ENCODE data around the gene DGAT2.
A peak's percentile ranks its signal among the peaks of the same experiment; 100 is the strongest.

The DGAT2 gene

DNA sequence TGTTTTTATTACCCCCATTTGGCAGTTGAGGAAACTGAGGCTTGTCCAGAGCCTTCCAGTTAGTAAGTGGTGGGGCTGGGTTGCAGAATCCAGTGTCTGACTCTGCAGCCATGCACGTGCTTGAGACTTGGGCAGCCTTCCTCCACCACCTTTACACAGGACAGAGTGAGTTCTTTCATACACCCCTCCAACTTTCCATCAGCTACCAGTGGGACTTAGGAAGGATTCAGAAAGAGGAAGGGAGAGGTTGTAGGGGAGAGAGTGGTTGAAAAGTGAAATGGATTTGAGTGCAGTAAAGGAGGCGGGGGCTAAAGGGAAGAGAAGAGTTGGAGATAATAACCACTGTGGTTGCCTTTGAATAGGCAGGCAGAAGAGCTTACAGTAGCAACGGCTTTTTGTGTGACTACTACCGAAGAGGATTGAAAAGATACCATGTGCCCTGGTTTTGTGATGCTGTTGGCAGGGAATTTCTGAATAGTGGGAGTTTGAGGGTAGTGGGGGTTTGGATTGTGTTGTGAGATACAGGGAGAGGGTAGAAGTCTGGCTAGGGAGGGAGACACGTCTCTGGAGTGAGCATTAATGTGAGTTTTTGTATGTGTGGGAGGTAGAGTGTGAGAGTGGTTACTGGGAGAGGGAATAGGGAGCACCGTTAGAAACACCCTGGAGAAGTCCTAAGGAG, 48.1 kb downstream of the DGAT2 start:
- H3K4me2 ChIP-seq (ENCODE audit: low read length), result peak overlapping the region; percentile 97
- peaks cover 12% of the 10 kb centered on the region for H3K79me1 ChIP-seq (ENCODE audit: low read length)
- no peaks in the 10 kb centered on the region for H3K36me3 ChIP-seq (ENCODE audit: control insufficient read depth in 1 of 2, insufficient read depth in 2 of 2, low read length in 2 of 2)
- no peak overlapping the region for H4K91ac ChIP-seq (ENCODE audit: low read depth, low read length)
- peak overlapping the region; percentile 46 for H3K18ac ChIP-seq (ENCODE audit: low read length)
- peak overlapping the region; percentile 17 for H2AFZ ChIP-seq (ENCODE audit: insufficient read depth, low read length, poor library complexity)
- no peak overlapping the region for H3K14ac ChIP-seq (ENCODE audit: low read length)
- H2BK120ac ChIP-seq (ENCODE audit: insufficient read depth, low read length, poor library complexity), result no peak overlapping the region
- H3K27ac ChIP-seq (ENCODE audit: low read depth, low read length), result no peak overlapping the region
- DNase-seq, result no peak
- peak overlapping the region; percentile 17 for H2BK12ac ChIP-seq (ENCODE audit: low read length)
- H3K9ac ChIP-seq (ENCODE audit: low read length), result no peak overlapping the region
- H3K9me3 ChIP-seq (ENCODE audit: insufficient read depth, low read depth, low read length), result no peaks in the 10 kb centered on the region
- no peak overlapping the region for H3K4me3 ChIP-seq (ENCODE audit: low read depth, low read length)
- H4K8ac ChIP-seq (ENCODE audit: low read depth, low read length), result no peak overlapping the region
- no peak overlapping the region for H2AK5ac ChIP-seq (ENCODE audit: low read length)
- no peak overlapping the region for H4K12ac ChIP-seq (ENCODE audit: low read depth, low read length)
- no peak overlapping the region for H2BK5ac ChIP-seq (ENCODE audit: low read depth, low read length, poor library complexity)
- peak overlapping the region; percentile 40 for H3K4ac ChIP-seq (ENCODE audit: low read depth, low read length)
- peaks cover 14 to 19% of the 10 kb centered on the region in 2 experiments for H3K4me1 ChIP-seq (ENCODE audit: control insufficient read depth in 1 of 2, insufficient read depth in 2 of 2, low read length in 2 of 2)
- peaks cover 12% of the 10 kb centered on the region for H3K79me2 ChIP-seq (ENCODE audit: control insufficient read depth, insufficient read depth, low read length, poor library complexity)
- WGBS (ENCODE audit: extremely low coverage, insufficient coverage, insufficient read length), result 100% methylated on average over 2 of the region's 6 CpGs
- no peaks in the 10 kb centered on the region for H3K27me3 ChIP-seq (ENCODE audit: insufficient read depth, low read length)
- no peak overlapping the region for H3K23ac ChIP-seq (ENCODE audit: low read length)

DNA sequence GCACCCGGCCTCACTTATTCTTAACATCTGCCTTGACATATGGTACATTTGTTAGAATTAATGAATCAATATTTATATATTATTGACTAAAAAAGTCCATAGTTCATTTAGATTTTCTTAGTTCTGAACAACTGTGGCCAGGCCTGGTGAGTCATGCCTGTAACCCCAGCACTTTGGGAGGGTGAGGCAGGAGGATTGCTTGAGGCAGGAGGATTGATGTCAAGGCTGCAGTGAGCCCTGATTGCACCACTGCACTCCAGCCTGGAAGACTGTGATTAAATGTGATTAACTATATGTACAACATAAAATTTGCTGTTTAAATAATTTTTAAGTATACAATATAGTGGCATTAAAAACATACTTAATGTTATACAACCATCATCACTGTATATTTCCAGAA, 52.1 kb downstream of the DGAT2 start:
- Histone ChIP-seq H4K12ac (ENCODE audit: low read depth, low read length) (no peak overlapping the region), H3K4ac (ENCODE audit: low read depth, low read length) (no peak overlapping the region), H3K36me3 (ENCODE audit: control insufficient read depth in 1 of 2, insufficient read depth in 2 of 2, low read length in 2 of 2) (peaks cover 0 to 1% of the 10 kb centered on the region in 2 experiments), H3K79me1 (ENCODE audit: low read length) (peaks cover 1% of the 10 kb centered on the region), H3K9ac (ENCODE audit: low read length) (no peak overlapping the region), H3K9me3 (ENCODE audit: insufficient read depth, low read depth, low read length) (no peaks in the 10 kb centered on the region), H2AK5ac (ENCODE audit: low read length) (no peak overlapping the region), H4K8ac (ENCODE audit: low read depth, low read length) (no peak overlapping the region), H3K79me2 (ENCODE audit: control insufficient read depth, insufficient read depth, low read length, poor library complexity) (peaks cover 3% of the 10 kb centered on the region), H4K91ac (ENCODE audit: low read depth, low read length) (no peak overlapping the region), H3K4me3 (ENCODE audit: low read depth, low read length) (no peak overlapping the region), H3K27ac (ENCODE audit: low read depth, low read length) (no peak overlapping the region), H2AFZ (ENCODE audit: insufficient read depth, low read length, poor library complexity) (no peak overlapping the region), H2BK12ac (ENCODE audit: low read length) (no peak overlapping the region), H3K27me3 (ENCODE audit: insufficient read depth, low read length) (no peaks in the 10 kb centered on the region), H2BK5ac (ENCODE audit: low read depth, low read length, poor library complexity) (no peak overlapping the region), H3K4me1 (ENCODE audit: control insufficient read depth in 1 of 2, insufficient read depth in 2 of 2, low read length in 2 of 2) (peaks cover 6 to 7% of the 10 kb centered on the region in 2 experiments), H3K23ac (ENCODE audit: low read length) (no peak overlapping the region), H2BK120ac (ENCODE audit: insufficient read depth, low read length, poor library complexity) (no peak overlapping the region), H3K14ac (ENCODE audit: low read length) (no peak overlapping the region), H3K4me2 (ENCODE audit: low read length) (no peak overlapping the region), H3K18ac (ENCODE audit: low read length) (no peak overlapping the region)
- no CpG with 5 or more reads among the region's 1 CpG for WGBS (ENCODE audit: extremely low coverage, insufficient coverage, insufficient read length)
- no peak for DNase-seq

DNA sequence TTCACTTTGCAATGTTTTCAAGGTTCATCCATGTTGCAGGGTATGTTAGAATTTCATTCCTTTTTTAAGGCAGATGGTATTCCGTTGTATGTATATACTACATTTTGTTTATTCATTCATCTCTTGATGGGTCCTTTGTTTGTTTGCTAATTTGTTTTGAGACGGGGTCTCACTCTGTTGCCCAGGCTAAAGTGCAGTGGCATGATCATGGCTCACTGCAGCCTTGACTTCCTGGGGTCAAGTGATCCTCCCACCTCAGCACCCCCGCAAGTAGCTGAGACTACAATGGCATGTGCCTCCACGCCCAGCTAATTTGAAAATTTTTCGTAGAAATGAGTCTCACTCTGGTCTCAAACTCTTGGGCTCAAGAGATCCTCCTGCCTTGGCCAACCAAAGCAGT, 52.6 kb downstream of the DGAT2 start:
- no peak overlapping the region for H2AK5ac ChIP-seq (ENCODE audit: low read length)
- peaks cover 2% of the 10 kb centered on the region for H3K79me2 ChIP-seq (ENCODE audit: control insufficient read depth, insufficient read depth, low read length, poor library complexity)
- H2BK120ac ChIP-seq (ENCODE audit: insufficient read depth, low read length, poor library complexity), result no peak overlapping the region
- no peak overlapping the region for H3K4ac ChIP-seq (ENCODE audit: low read depth, low read length)
- no peaks in the 10 kb centered on the region for H3K27me3 ChIP-seq (ENCODE audit: insufficient read depth, low read length)
- no peak overlapping the region for H3K4me2 ChIP-seq (ENCODE audit: low read length)
- no peak overlapping the region for H2BK5ac ChIP-seq (ENCODE audit: low read depth, low read length, poor library complexity)
- H4K8ac ChIP-seq (ENCODE audit: low read depth, low read length), result no peak overlapping the region
- no peak overlapping the region for H3K23ac ChIP-seq (ENCODE audit: low read length)
- H3K18ac ChIP-seq (ENCODE audit: low read length), result no peak overlapping the region
- H3K79me1 ChIP-seq (ENCODE audit: low read length), result no peaks in the 10 kb centered on the region
- no peak overlapping the region for H3K27ac ChIP-seq (ENCODE audit: low read depth, low read length)
- H3K9me3 ChIP-seq (ENCODE audit: insufficient read depth, low read depth, low read length), result no peaks in the 10 kb centered on the region
- no peak overlapping the region for H3K14ac ChIP-seq (ENCODE audit: low read length)
- peaks cover 6 to 8% of the 10 kb centered on the region in 2 experiments for H3K4me1 ChIP-seq (ENCODE audit: control insufficient read depth in 1 of 2, insufficient read depth in 2 of 2, low read length in 2 of 2)
- DNase-seq, result no peak
- H2BK12ac ChIP-seq (ENCODE audit: low read length), result no peak overlapping the region
- WGBS (ENCODE audit: extremely low coverage, insufficient coverage, insufficient read length), result no CpG with 5 or more reads among the region's 5 CpGs
- no peak overlapping the region for H4K91ac ChIP-seq (ENCODE audit: low read depth, low read length)
- no peak overlapping the region for H4K12ac ChIP-seq (ENCODE audit: low read depth, low read length)
- H3K9ac ChIP-seq (ENCODE audit: low read length), result no peak overlapping the region
- no peak overlapping the region for H3K4me3 ChIP-seq (ENCODE audit: low read depth, low read length)
- peaks cover 0 to 1% of the 10 kb centered on the region in 2 experiments for H3K36me3 ChIP-seq (ENCODE audit: control insufficient read depth in 1 of 2, insufficient read depth in 2 of 2, low read length in 2 of 2)
- no peak overlapping the region for H2AFZ ChIP-seq (ENCODE audit: insufficient read depth, low read length, poor library complexity)

DNA sequence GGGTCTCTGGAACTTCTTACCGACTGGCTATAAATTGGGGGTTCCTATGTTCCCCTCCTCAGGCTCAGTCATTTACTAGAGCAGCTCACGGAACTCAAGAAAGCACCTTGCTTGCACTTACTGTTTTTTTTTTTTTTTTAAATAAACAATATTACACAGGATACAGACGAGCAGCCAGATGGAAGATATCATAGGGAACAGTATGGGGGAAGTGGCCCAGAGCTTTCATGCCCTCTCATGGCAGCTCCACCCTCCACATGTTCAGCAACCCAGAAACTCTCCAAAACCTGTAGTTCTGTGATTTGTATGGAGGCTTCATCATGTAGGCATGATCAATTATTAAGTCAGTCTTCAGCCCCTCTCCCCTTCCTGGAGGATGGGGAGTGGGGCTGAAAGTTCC, 54.0 kb downstream of the DGAT2 start:
- no peak overlapping the region for H4K91ac ChIP-seq (ENCODE audit: low read depth, low read length)
- no peak overlapping the region for H3K4me2 ChIP-seq (ENCODE audit: low read length)

More for the DNA sequence above, 54.0 kb downstream of the DGAT2 start:
- no peak overlapping the region for H2AFZ ChIP-seq (ENCODE audit: insufficient read depth, low read length, poor library complexity)
- no peaks in the 10 kb centered on the region for H3K79me1 ChIP-seq (ENCODE audit: low read length)
- no peaks in the 10 kb centered on the region for H3K79me2 ChIP-seq (ENCODE audit: control insufficient read depth, insufficient read depth, low read length, poor library complexity)
- WGBS (ENCODE audit: extremely low coverage, insufficient coverage, insufficient read length), result no CpG with 5 or more reads among the region's 3 CpGs
- no peak overlapping the region for H3K27ac ChIP-seq (ENCODE audit: low read depth, low read length)
- H2BK5ac ChIP-seq (ENCODE audit: low read depth, low read length, poor library complexity), result no peak overlapping the region
- no peak for DNase-seq
- no peak overlapping the region for H3K23ac ChIP-seq (ENCODE audit: low read length)
- no peak overlapping the region for H3K18ac ChIP-seq (ENCODE audit: low read length)
- no peak overlapping the region for H3K4me3 ChIP-seq (ENCODE audit: low read depth, low read length)
- no peak overlapping the region for H2AK5ac ChIP-seq (ENCODE audit: low read length)
- H3K9ac ChIP-seq (ENCODE audit: low read length), result no peak overlapping the region
- H4K12ac ChIP-seq (ENCODE audit: low read depth, low read length), result no peak overlapping the region
- no peak overlapping the region for H2BK12ac ChIP-seq (ENCODE audit: low read length)
- H3K27me3 ChIP-seq (ENCODE audit: insufficient read depth, low read length), result no peaks in the 10 kb centered on the region
- no peak overlapping the region for H4K8ac ChIP-seq (ENCODE audit: low read depth, low read length)
- peaks cover 0 to 1% of the 10 kb centered on the region in 2 experiments for H3K36me3 ChIP-seq (ENCODE audit: control insufficient read depth in 1 of 2, insufficient read depth in 2 of 2, low read length in 2 of 2)
- no peak overlapping the region for H2BK120ac ChIP-seq (ENCODE audit: insufficient read depth, low read length, poor library complexity)
- H3K4ac ChIP-seq (ENCODE audit: low read depth, low read length), result no peak overlapping the region
- H3K9me3 ChIP-seq (ENCODE audit: insufficient read depth, low read depth, low read length), result no peaks in the 10 kb centered on the region
- H3K4me1 ChIP-seq (ENCODE audit: control insufficient read depth in 1 of 2, insufficient read depth in 2 of 2, low read length in 2 of 2), result peaks cover 0 to 2% of the 10 kb centered on the region in 2 experiments
- no peak overlapping the region for H3K14ac ChIP-seq (ENCODE audit: low read length)
